Thyroid gland (tissue), 4 donors: Measurements from ENCODE around the gene GPC6.

Experiments used
- POLR2A ChIP-seq, 2 donors: fragments of 450-650 bp; IDR thresholded peaks; one replicate each; pipeline ENCODE4 v1.6.1; 2017; ENCODE audit warnings: antibody characterized with exemption in 2 of 2, mild to moderate bottlenecking in 2 of 2, moderate library complexity in 1 of 2
- TF ChIP-seq, protein P1 (sequence below), 6 experiments: fragments of 200-600 bp in 3 of 6; fragments of 450-650 bp in 3 of 6; sonication (generic) in 3 of 6; IDR thresholded peaks; one replicate each; pipeline ENCODE4 v1.5.1; 2016 to 2019; ENCODE audit warnings: antibody characterized with exemption in 6 of 6, mild to moderate bottlenecking in 2 of 6, inconsistent platforms in 1 of 6, moderate library complexity in 1 of 6

DNA sequence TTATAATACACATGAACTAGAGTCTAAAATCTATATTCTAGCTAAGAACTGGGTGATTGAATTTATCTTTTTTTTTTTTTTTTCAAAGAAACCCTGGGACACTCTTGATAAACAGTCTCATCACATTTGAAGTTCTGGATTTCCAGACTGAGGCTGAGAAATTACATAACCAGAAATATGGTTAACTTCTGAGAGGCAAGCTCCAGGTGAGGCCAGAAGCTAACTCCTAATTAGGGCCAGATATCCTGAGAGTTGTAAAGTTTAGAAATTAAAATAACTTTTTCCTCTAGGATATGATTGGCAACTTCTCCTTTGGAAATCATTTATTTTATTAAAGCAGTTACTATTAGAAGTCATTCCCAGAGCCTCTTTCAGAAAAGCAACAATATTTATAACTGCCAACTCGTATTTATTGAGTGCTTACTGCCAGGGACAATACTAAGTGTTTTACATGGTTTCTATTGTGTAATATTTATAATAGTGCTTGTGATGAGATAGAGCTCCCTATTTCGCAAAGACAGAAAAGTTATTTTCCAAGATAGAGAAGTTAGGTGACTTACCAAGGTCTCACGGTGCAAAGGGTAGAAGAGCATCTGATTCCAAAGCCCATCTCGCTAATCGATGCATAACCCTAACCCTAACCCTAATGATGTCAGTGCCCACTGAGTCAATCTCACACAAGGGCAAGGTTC is 1065.2 kb downstream of the GPC6 start:
- TF ChIP-seq, protein P1, sequence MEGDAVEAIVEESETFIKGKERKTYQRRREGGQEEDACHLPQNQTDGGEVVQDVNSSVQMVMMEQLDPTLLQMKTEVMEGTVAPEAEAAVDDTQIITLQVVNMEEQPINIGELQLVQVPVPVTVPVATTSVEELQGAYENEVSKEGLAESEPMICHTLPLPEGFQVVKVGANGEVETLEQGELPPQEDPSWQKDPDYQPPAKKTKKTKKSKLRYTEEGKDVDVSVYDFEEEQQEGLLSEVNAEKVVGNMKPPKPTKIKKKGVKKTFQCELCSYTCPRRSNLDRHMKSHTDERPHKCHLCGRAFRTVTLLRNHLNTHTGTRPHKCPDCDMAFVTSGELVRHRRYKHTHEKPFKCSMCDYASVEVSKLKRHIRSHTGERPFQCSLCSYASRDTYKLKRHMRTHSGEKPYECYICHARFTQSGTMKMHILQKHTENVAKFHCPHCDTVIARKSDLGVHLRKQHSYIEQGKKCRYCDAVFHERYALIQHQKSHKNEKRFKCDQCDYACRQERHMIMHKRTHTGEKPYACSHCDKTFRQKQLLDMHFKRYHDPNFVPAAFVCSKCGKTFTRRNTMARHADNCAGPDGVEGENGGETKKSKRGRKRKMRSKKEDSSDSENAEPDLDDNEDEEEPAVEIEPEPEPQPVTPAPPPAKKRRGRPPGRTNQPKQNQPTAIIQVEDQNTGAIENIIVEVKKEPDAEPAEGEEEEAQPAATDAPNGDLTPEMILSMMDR (IDR thresholded peaks at IDR 0.05), result no peak
- TF ChIP-seq POLR2A (IDR thresholded peaks at IDR 0.05), result no peak
